ENCODE data around the gene WDR47. TPM values are rescaled to one million over a fixed set of nuclear protein-coding genes. Genes with fewer than 3 reads are reported as not detected.

Gene WDR47
- total and polyA plus RNA-seq, 2 experiments from 2014 or later, result 15.5 to 17.9 TPM

DNA sequence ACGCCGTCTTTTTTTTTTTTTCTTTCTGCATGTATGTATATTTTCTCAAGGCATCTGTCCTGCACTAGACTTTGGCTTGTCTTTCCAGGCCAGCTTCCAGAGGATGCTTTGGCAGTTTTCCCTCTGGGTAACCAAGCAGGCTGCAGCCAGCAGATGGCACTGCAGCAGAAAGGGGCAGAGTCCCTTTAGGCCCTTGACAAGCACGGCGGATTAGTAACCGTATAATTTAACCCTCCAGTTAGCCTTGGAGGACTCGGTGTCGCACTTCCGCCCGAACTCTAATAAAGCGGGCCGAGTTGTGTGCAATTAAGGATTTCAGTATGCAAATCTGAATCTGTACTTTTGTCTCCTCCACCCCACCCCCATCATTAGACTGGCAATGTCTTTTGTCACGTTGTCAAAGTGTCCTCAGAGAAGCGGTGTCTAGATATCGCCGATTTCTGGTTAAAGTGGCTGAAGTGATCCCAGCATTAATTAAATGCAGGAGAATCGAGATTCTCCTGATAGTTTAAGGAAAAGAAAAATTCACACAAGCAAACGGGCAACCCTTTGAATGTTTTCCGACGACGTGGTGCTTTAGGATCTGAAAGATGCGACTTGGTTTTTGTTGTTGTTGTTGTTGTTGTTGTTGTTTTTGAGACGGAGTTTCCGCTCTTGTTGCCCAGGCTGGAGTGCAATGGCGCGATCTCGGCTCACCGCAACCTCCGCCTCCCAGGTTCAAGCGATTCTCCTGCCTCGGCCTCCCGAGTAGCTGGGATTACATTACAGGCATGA, 47.5 kb upstream of the WDR47 start:
- WGBS, 2 experiments (ENCODE audit: low coverage in 1 of 2, low lambda C conversion rate in 2 of 2, missing lambda C conversion rate in 2 of 2), result 64 to 67% methylated on average over 31 of the region's 31 CpGs
- Histone ChIP-seq H3K4me2 (ENCODE audit: unreplicated experiment) (peak overlapping the region; percentile 94), H4K20me1 (ENCODE audit: insufficient read depth) (no peaks in the 10 kb centered on the region), H3K9me3 (ENCODE audit: low read depth) (no peaks in the 10 kb centered on the region), H3K9ac (peak overlapping the region; percentile 97; the same call in 1 of the 2 replicates), H3K79me2 (ENCODE audit: insufficient read depth) (peaks cover 47% of the 10 kb centered on the region), H2AFZ (peak overlapping the region; percentile 99), H3K4me3 (peak overlapping the region; percentile 92), H3F3A (ENCODE audit: insufficient read depth) (peaks cover 21% of the 10 kb centered on the region), H3K27ac (peak overlapping the region; percentile 97; the same call in 1 of the 2 replicates), H3K36me3 (ENCODE audit: low read depth) (peaks cover 11% of the 10 kb centered on the region), H3K9me2 (ENCODE audit: insufficient read depth) (no peaks in the 10 kb centered on the region), H3K4me1 (ENCODE audit: insufficient read depth) (peaks cover 18% of the 10 kb centered on the region), H3K27me3 (replicated peaks; ENCODE audit: insufficient read depth) (no peaks in the 10 kb centered on the region)
- no peak for TF ChIP-seq EZH2phosphoT487 (IDR thresholded peaks at IDR 0.05; ENCODE audit: insufficient read depth, low read depth)
- TF ChIP-seq EZH2 (IDR thresholded peaks at IDR 0.05; ENCODE audit: insufficient read depth, poor library complexity, severe bottlenecking), result no peak
- peak; percentile 86 for DNase-seq
- in situ Hi-C loops (cut with MboI), result no loop called here

DNA sequence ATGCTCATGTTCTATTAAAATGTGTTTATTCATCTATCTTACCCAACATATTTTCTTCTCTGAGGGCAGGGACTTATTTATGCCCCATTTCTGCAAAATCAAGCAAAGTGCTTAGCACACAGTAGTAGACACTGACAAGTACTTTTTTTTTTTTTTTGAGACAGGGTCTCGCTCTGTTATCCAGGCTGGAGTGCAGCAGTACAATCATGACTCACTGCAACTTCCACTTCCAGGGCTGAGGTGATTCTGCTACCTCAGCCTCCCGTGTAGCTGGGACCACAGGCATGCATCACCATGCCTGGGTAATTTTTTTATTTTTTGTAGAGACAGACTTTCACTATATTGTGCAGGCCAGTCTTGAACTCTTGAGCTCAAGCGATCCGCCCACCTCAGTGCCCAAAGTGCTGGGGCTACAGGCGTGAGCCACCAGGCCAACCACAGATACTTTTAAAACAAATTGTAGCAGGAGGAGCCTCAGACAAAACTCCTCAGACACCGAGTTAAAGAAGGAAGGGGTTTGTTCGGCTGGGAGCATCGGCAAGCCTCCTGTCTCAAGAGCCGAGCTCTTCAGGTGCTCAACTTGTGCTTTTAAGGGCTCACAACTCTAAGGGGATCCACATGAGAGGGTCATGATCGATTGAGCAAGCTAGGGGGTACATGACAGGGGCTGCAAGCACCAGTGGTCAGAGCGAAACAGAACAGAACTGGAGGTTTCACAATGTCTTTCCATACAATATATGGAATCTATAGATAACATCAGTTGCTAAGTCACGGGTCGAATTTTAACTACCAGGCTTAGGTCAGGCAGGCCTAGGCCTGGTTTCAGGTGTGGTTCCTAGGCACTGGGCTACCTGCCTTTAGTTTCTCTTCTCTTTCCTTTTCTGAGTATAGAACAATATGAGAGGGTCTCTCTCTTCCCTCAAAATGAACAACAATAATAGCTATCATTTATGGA, 42.9 kb upstream of the WDR47 start:
- H3K4me3 ChIP-seq, result no peak overlapping the region
- no peak for DNase-seq
- H3K9ac ChIP-seq, result no peak overlapping the region
- peaks cover 6% of the 10 kb centered on the region; the same call in 1 of the 2 replicates for H3K79me2 ChIP-seq (ENCODE audit: insufficient read depth)
- in situ Hi-C loops (cut with MboI), result no loop called here
- no peaks in the 10 kb centered on the region for H3K36me3 ChIP-seq (ENCODE audit: low read depth)
- no peaks in the 10 kb centered on the region for H3K27me3 ChIP-seq (replicated peaks; ENCODE audit: insufficient read depth)
- 82 to 84% methylated on average over 13 of the region's 13 CpGs for WGBS, 2 experiments (ENCODE audit: low coverage in 1 of 2, low lambda C conversion rate in 2 of 2, missing lambda C conversion rate in 2 of 2)
- H2AFZ ChIP-seq, result no peak overlapping the region
- TF ChIP-seq EZH2phosphoT487 (IDR thresholded peaks at IDR 0.05; ENCODE audit: insufficient read depth, low read depth) (no peak), EZH2 (IDR thresholded peaks at IDR 0.05; ENCODE audit: insufficient read depth, poor library complexity, severe bottlenecking) (no peak)
- no peaks in the 10 kb centered on the region for H3K9me2 ChIP-seq (ENCODE audit: insufficient read depth)
- no peaks in the 10 kb centered on the region for H4K20me1 ChIP-seq (ENCODE audit: insufficient read depth)
- no peak overlapping the region for H3K27ac ChIP-seq
- peaks cover 10% of the 10 kb centered on the region for H3K4me1 ChIP-seq (ENCODE audit: insufficient read depth)
- peaks cover 11% of the 10 kb centered on the region for H3F3A ChIP-seq (ENCODE audit: insufficient read depth)
- no peaks in the 10 kb centered on the region for H3K9me3 ChIP-seq (ENCODE audit: low read depth)
- no peak overlapping the region for H3K4me2 ChIP-seq (ENCODE audit: unreplicated experiment)

DNA sequence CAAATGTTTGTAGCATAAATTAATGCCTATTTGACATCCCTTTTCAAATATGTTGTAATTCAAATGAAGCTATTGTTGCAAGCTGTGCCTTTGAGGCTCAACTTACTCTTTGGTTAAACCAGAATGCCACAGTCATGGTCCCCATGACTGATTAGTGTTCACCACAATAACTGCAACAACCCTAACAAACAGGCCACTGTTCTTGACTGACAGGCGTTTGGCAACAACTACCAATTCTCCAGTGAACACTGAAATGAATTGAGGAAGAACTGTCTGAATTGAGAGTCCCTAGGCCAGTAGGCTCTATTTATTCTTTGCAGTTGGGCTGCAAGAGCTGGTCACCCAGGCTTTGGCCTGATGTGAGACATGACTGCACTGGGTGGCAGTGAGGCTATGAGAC, 42.0 kb upstream of the WDR47 start:
- peaks cover 11% of the 10 kb centered on the region for H3F3A ChIP-seq (ENCODE audit: insufficient read depth)
- no peaks in the 10 kb centered on the region for H4K20me1 ChIP-seq (ENCODE audit: insufficient read depth)
- in situ Hi-C loops (cut with MboI), result no loop called here
- H3K4me1 ChIP-seq (ENCODE audit: insufficient read depth), result peaks cover 15% of the 10 kb centered on the region
- no peak overlapping the region for H3K4me2 ChIP-seq (ENCODE audit: unreplicated experiment)
- no peak overlapping the region for H3K9ac ChIP-seq
- H2AFZ ChIP-seq, result no peak overlapping the region
- no peak for DNase-seq
- H3K27me3 ChIP-seq (replicated peaks; ENCODE audit: insufficient read depth), result no peaks in the 10 kb centered on the region
- WGBS, 2 experiments (ENCODE audit: low coverage in 1 of 2, low lambda C conversion rate in 2 of 2, missing lambda C conversion rate in 2 of 2), result 59 to 61% methylated on average over 1 of the region's 1 CpG
- H3K36me3 ChIP-seq (ENCODE audit: low read depth), result no peaks in the 10 kb centered on the region
- H3K79me2 ChIP-seq (ENCODE audit: insufficient read depth), result no peaks in the 10 kb centered on the region
- H3K27ac ChIP-seq, result no peak overlapping the region
- H3K9me2 ChIP-seq (ENCODE audit: insufficient read depth), result no peaks in the 10 kb centered on the region
- no peaks in the 10 kb centered on the region for H3K9me3 ChIP-seq (ENCODE audit: low read depth)
- no peak for TF ChIP-seq EZH2phosphoT487 (IDR thresholded peaks at IDR 0.05; ENCODE audit: insufficient read depth, low read depth)
- TF ChIP-seq EZH2 (IDR thresholded peaks at IDR 0.05; ENCODE audit: insufficient read depth, poor library complexity, severe bottlenecking), result no peak
- H3K4me3 ChIP-seq, result no peak overlapping the region

DNA sequence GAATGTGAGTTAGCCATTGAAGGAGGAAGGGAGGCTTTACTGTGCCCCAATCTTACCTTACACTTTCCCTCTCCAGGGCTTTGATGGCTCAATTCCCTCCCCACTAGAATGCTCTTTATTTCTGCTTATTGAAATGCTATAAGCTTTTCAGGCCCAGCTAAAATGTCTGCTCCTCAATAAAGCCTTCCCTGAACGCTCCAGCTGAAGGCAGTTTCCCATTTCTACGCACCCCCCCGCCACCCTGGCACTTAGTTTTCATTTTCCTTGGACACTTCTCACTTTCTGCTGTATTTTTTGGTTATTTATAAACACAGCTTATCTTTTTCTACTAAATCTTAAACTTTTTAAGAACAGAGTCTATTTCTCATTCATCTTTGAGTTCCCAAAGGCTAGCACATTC, 41.6 kb upstream of the WDR47 start:
- no peaks in the 10 kb centered on the region for H4K20me1 ChIP-seq (ENCODE audit: insufficient read depth)
- no peaks in the 10 kb centered on the region for H3K36me3 ChIP-seq (ENCODE audit: low read depth)
- no peak overlapping the region for H3K27ac ChIP-seq
- TF ChIP-seq EZH2phosphoT487 (IDR thresholded peaks at IDR 0.05; ENCODE audit: insufficient read depth, low read depth) (no peak), EZH2 (IDR thresholded peaks at IDR 0.05; ENCODE audit: insufficient read depth, poor library complexity, severe bottlenecking) (no peak)
- peaks cover 11% of the 10 kb centered on the region for H3F3A ChIP-seq (ENCODE audit: insufficient read depth)
- H3K4me1 ChIP-seq (ENCODE audit: insufficient read depth), result peaks cover 15% of the 10 kb centered on the region
- H3K4me3 ChIP-seq, result no peak overlapping the region
- no peaks in the 10 kb centered on the region for H3K79me2 ChIP-seq (ENCODE audit: insufficient read depth)
- no peaks in the 10 kb centered on the region for H3K9me2 ChIP-seq (ENCODE audit: insufficient read depth)
- H2AFZ ChIP-seq, result no peak overlapping the region
- H3K9ac ChIP-seq, result no peak overlapping the region
- DNase-seq, result no peak
- no peaks in the 10 kb centered on the region for H3K27me3 ChIP-seq (replicated peaks; ENCODE audit: insufficient read depth)
- H3K4me2 ChIP-seq (ENCODE audit: unreplicated experiment), result no peak overlapping the region
- H3K9me3 ChIP-seq (ENCODE audit: low read depth), result no peaks in the 10 kb centered on the region
- in situ Hi-C loops (cut with MboI), result no loop called here
- WGBS, 2 experiments (ENCODE audit: low coverage in 1 of 2, low lambda C conversion rate in 2 of 2, missing lambda C conversion rate in 2 of 2), result 82 to 94% methylated on average over 3 of the region's 3 CpGs

All from GM23248 (cell line).